Karpas-422 (cell line): ENCODE results near the gene ABHD16B. TPM values are rescaled to one million over a fixed set of nuclear protein-coding genes. Genes with fewer than 3 reads are reported as not detected.
"Not testable (repeated sequence)": the region's sequence is repeated elsewhere in the genome, so short reads cannot be mapped to it uniquely, and the experiment has no call there.

Experiments
- DNase-seq: peaks from one replicate; pipeline ENCODE4 v3.0.0-alpha.2; 2015
- H2AFZ ChIP-seq: fragments of 200-600 bp; sonication (generic); 2 replicates; pipeline ENCODE4 v1.6.1; 2014; ENCODE audit warnings: antibody characterized with exemption, low read length, mixed read lengths
- H3K27ac ChIP-seq: fragments of 200-600 bp; sonication (generic); 2 replicates; pipeline ENCODE4 v1.5.1; 2014; ENCODE audit warnings: mild to moderate bottlenecking, low read length, moderate library complexity
- H3K27me3 ChIP-seq: fragments of 200-600 bp; sonication (generic); 2 replicates; pipeline ENCODE4 v1.6.1; 2014; ENCODE audit warnings: low read length, mixed read lengths
- H3K36me3 ChIP-seq: fragments of 200-600 bp; sonication (generic); 2 replicates; pipeline ENCODE4 v1.6.1; 2014; ENCODE audit warnings: low read length, mixed read lengths; ENCODE audit not compliant: insufficient read depth
- H3K4me1 ChIP-seq: fragments of 200-600 bp; sonication (generic); 2 replicates; pipeline ENCODE4 v1.6.1; 2014; ENCODE audit warnings: mild to moderate bottlenecking, low read length, mixed read lengths
- H3K4me2 ChIP-seq: fragments of 200-600 bp; sonication (generic); 2 replicates; pipeline ENCODE4 v1.6.1; 2014; ENCODE audit warnings: low read length, low read depth, mild to moderate bottlenecking; ENCODE audit not compliant: poor library complexity, severe bottlenecking
- H3K4me3 ChIP-seq: fragments of 200-600 bp; sonication (generic); 2 replicates; pipeline ENCODE4 v1.5.1; 2014; ENCODE audit warnings: mild to moderate bottlenecking, antibody characterized with exemption, low read length, mixed read lengths
- H3K79me2 ChIP-seq: fragments of 200-600 bp; sonication (generic); 2 replicates; pipeline ENCODE4 v1.6.1; 2014; ENCODE audit warnings: mild to moderate bottlenecking, low read length, mixed read lengths
- H3K9ac ChIP-seq: fragments of 200-600 bp; sonication (generic); 2 replicates; pipeline ENCODE4 v1.6.0; 2014; ENCODE audit warnings: low read length
- H3K9me2 ChIP-seq: fragments of 200-600 bp; sonication (generic), shearing (Covaris generic); replicated peaks from 2 replicates; pipeline ENCODE4 v1.6.0; 2014; ENCODE audit warnings: mild to moderate bottlenecking, low read length, moderate library complexity; ENCODE audit not compliant: insufficient read depth
- H3K9me3 ChIP-seq: fragments of 300-700, 200-600 bp; sonication (generic); 2 replicates; pipeline ENCODE4 v1.6.1; 2014; ENCODE audit warnings: low read length, mixed read lengths
- H4K20me1 ChIP-seq: fragments of 200-600 bp; sonication (generic); 2 replicates; pipeline ENCODE4 v1.6.1; 2014; ENCODE audit warnings: mild to moderate bottlenecking, antibody characterized with exemption, low read length, low read depth; ENCODE audit not compliant: insufficient read depth
- total RNA-seq: library from RNA; depleted of rRNA; stranded (reverse); fragments of >200 nt; shearing (Covaris generic); gene quantifications from 2 replicates; pipeline ENCODE4 v1.2.3, GENCODE V29; 2014; ENCODE audit warnings: low replicate concordance

The ABHD16B gene
- total RNA-seq, 1 experiment from 2014 or later = not detected

DNA sequence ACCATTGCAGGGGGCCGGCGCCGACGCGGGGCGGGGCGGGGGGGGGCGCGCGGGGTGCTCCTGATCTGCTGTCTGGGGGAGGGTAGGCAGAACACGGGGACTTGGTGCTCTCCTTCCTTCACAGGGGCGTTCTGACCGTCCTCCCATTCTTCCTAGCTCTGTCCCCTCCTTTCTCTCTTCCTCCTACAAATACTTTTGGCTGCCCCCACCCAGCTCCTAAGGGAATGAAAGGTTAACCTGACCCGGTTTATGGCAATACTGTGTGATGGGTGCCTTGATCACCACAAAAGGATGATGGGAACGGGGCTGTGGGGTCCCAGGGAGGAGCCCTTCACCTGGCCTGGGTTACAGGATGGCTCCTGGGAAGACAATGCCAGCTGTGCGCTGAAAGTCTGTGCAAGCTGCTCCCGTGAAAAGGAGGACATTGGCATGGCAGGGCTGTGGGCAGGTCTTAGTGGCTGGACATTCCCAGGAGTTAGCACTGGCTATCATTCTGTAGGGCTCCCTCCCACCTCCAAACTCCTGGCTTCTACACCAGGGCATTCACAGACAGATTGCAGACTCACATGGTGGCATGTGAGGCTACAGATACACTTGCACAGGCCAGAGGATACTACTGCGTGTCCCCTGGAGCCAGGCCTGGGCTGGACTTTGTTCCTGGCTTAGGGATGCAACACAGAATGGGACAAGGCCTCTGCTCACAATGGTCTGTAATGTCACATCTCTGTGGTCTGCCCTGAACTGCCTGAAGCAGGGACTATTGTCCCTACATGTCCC is 1.9 kb downstream of the ABHD16B start:
- H3K9ac ChIP-seq = peak overlapping the region; percentile 83
- H3K36me3 ChIP-seq = no peaks in the 10 kb centered on the region
- no peaks in the 10 kb centered on the region for H3K27me3 ChIP-seq
- peaks cover 43% of the 10 kb centered on the region for H3K79me2 ChIP-seq
- H3K9me2 ChIP-seq = no peaks in the 10 kb centered on the region
- H3K4me1 ChIP-seq = peaks cover 18% of the 10 kb centered on the region
- peaks cover 11% of the 10 kb centered on the region for H4K20me1 ChIP-seq
- no peaks in the 10 kb centered on the region for H3K9me3 ChIP-seq
- peak overlapping the region; percentile 93 for H3K4me3 ChIP-seq
- H3K27ac ChIP-seq = peak overlapping the region; percentile 86; the same call in 1 of the 2 replicates
- H2AFZ ChIP-seq = peak overlapping the region; percentile 68; the same call in 1 of the 2 replicates
- H3K4me2 ChIP-seq = peak overlapping the region; percentile 77
- DNase-seq = no peak

- no peaks in the 10 kb centered on the region for H3K27me3 ChIP-seq
- H3K9me3 ChIP-seq = no peaks in the 10 kb centered on the region
- H3K9ac ChIP-seq = peak overlapping the region; percentile 83
- peaks cover 10% of the 10 kb centered on the region for H4K20me1 ChIP-seq
- H3K27ac ChIP-seq = peak overlapping the region; percentile 86
- H3K36me3 ChIP-seq = no peaks in the 10 kb centered on the region
- H2AFZ ChIP-seq = peak overlapping the region; percentile 80
- peak overlapping the region; percentile 77 for H3K4me2 ChIP-seq
- peaks cover 49% of the 10 kb centered on the region for H3K79me2 ChIP-seq
- H3K9me2 ChIP-seq = no peaks in the 10 kb centered on the region
- peak overlapping the region; percentile 93 for H3K4me3 ChIP-seq
- peak; percentile 95 for DNase-seq
- H3K4me1 ChIP-seq = peaks cover 18% of the 10 kb centered on the region
These were observed 2.7 kb downstream of the ABHD16B start for GRCh38 chr20:63863798-63864544.

GRCh38 chr20:63864545-63864977 is 3.3 kb downstream of the ABHD16B start:
- peak overlapping the region; percentile 80 for H2AFZ ChIP-seq
- peaks cover 55% of the 10 kb centered on the region for H3K79me2 ChIP-seq

GRCh38 chr20:63864978-63865640 is 3.8 kb downstream of the ABHD16B start, which contains the start of gene TPD52L2:
TPD52L2 (plus strand) TSS chr20:63865270; CDS start chr20:63865366, 96 bp downstream.
- peak within 1 kb of the TSS; percentile 95 for H3K9ac ChIP-seq
- 0 out of 2 replicates have a peak, but pooled peaks cover 6% of the 10 kb centered on the region for H3K36me3 ChIP-seq
- H3K4me1 ChIP-seq = peaks cover 18% of the 10 kb centered on the region
- H3K27ac ChIP-seq = peak within 1 kb of the TSS; percentile 86
- no peaks in the 10 kb centered on the region for H3K9me3 ChIP-seq
- H3K27me3 ChIP-seq = no peaks in the 10 kb centered on the region
- no peaks in the 10 kb centered on the region for H3K9me2 ChIP-seq
- H2AFZ ChIP-seq = peak within 1 kb of the TSS; percentile 80
- peaks cover 5% of the 10 kb centered on the region for H4K20me1 ChIP-seq
- H3K4me2 ChIP-seq = peak within 1 kb of the TSS; percentile 81
- peaks cover 55% of the 10 kb centered on the region for H3K79me2 ChIP-seq
- H3K4me3 ChIP-seq = peak within 1 kb of the TSS; percentile 93
- DNase-seq = peak; percentile 99

More at GRCh38 chr20:63864545-63864977, 3.3 kb downstream of the ABHD16B start:
- peak overlapping the region; percentile 83 for H3K9ac ChIP-seq
- DNase-seq = no peak
- peaks cover 5% of the 10 kb centered on the region for H4K20me1 ChIP-seq
- 0 out of 2 replicates have a peak, but pooled peaks cover 6% of the 10 kb centered on the region for H3K36me3 ChIP-seq
- H3K27ac ChIP-seq = peak overlapping the region; percentile 86
- H3K4me3 ChIP-seq = peak overlapping the region; percentile 93
- H3K4me2 ChIP-seq = peak overlapping the region; percentile 77
- peaks cover 18% of the 10 kb centered on the region for H3K4me1 ChIP-seq
- H3K27me3 ChIP-seq = no peaks in the 10 kb centered on the region
- no peaks in the 10 kb centered on the region for H3K9me3 ChIP-seq
- no peaks in the 10 kb centered on the region for H3K9me2 ChIP-seq

- H3K27me3 ChIP-seq, H2AFZ ChIP-seq, H3K4me3 ChIP-seq, H3K9ac ChIP-seq, H3K4me2 ChIP-seq, H3K27ac ChIP-seq, H3K9me2 ChIP-seq, H3K9me3 ChIP-seq, H4K20me1 ChIP-seq, H3K36me3 ChIP-seq, DNase-seq: not testable (repeated sequence)
- peaks cover 55% of the 10 kb centered on the region for H3K79me2 ChIP-seq
- peaks cover 18% of the 10 kb centered on the region for H3K4me1 ChIP-seq
These were observed 5.7 kb downstream of the ABHD16B start for GRCh38 chr20:63867042-63867441.

- peaks cover 15% of the 10 kb centered on the region for H3K4me1 ChIP-seq
- DNase-seq = no peak
- H3K9me2 ChIP-seq = no peaks in the 10 kb centered on the region
- H4K20me1 ChIP-seq = no peaks in the 10 kb centered on the region; the same call in 1 of the 2 replicates
- H3K9me3 ChIP-seq = no peaks in the 10 kb centered on the region
- H3K79me2 ChIP-seq = peaks cover 52% of the 10 kb centered on the region
- no peaks in the 10 kb centered on the region for H3K27me3 ChIP-seq
- H2AFZ ChIP-seq = no peak overlapping the region
- no peak overlapping the region for H3K27ac ChIP-seq
- H3K36me3 ChIP-seq = peaks cover 6% of the 10 kb centered on the region; the same call in 1 of the 2 replicates
- no peak overlapping the region for H3K4me3 ChIP-seq
- H3K4me2 ChIP-seq = no peak overlapping the region
- no peak overlapping the region for H3K9ac ChIP-seq
These were observed 7.0 kb downstream of the ABHD16B start for GRCh38 chr20:63868264-63868663.

DNA sequence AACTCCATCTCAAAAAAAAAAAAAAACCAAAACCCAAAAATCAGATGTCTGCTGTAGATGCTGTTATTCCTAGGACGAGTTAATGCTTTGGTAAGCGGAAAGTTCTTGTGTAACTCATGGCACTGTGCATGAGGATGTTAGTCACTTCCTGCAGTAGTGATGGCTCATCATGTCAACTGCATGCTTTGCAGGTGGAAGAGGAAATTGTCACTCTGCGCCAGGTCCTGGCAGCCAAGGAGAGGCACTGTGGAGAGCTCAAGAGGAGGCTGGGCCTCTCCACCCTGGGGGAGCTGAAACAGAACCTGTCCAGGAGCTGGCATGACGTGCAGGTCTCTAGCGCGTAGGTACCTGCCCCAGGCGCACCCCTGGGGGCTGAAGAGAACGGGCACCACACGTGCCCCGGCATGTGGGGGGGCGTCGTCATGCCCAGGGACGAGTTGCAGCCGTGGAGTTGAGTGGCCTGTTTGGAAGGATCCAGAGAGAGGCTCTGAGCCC is 12.2 kb downstream of the ABHD16B start:
- Histone ChIP-seq H3K9me3 (no peaks in the 10 kb centered on the region), H3K4me1 (no peaks in the 10 kb centered on the region), H3K4me3 (no peak overlapping the region), H2AFZ (no peak overlapping the region), H3K79me2 (peaks cover 12% of the 10 kb centered on the region), H3K9me2 (no peaks in the 10 kb centered on the region), H3K9ac (no peak overlapping the region), H3K4me2 (no peak overlapping the region), H4K20me1 (no peaks in the 10 kb centered on the region), H3K36me3 (peaks cover 45% of the 10 kb centered on the region), H3K27me3 (no peaks in the 10 kb centered on the region), H3K27ac (no peak overlapping the region)
- no peak for DNase-seq
